22Rv1 (cell line): Measurements from ENCODE around the gene YES1.
A peak's percentile ranks its signal among the peaks of the same experiment; 100 is the strongest.

Experiments
- H3K27ac ChIP-seq: fragments of 450-650 bp; 2 replicates; pipeline ENCODE4 v1.5.1; 2017
- CTCF ChIP-seq: fragments of 450-650 bp; IDR thresholded peaks from 2 replicates; pipeline ENCODE4 v1.5.1; 2017; ENCODE audit warnings: mild to moderate bottlenecking
- ZFX ChIP-seq: fragments of 450-650 bp; IDR thresholded peaks from 2 replicates; pipeline ENCODE4 v1.6.1; 2017; ENCODE audit warnings: antibody characterized with exemption, borderline replicate concordance

Gene YES1

DNA sequence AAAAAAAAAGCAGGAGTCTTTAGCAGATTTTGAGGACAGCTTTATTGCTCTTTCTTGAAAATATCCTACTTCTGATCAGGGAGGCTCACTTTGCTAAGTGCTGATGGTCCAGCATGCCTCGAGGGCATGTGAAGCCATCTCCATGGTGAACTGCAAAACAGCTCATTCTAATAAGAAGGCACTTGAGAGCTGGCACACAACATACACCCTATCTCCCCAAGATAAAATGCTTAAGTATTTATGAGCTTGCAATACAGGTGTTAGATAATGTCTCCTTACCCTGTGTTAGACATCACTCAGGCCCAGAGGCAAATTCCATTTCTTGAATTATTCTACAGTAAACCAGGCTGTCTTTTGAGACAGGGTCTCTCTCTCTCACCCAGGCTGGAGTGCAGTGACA, 102.3 kb downstream of the YES1 start:
- no peak overlapping the region for H3K27ac ChIP-seq
- TF ChIP-seq ZFX = no peak
- no peak for TF ChIP-seq CTCF

DNA sequence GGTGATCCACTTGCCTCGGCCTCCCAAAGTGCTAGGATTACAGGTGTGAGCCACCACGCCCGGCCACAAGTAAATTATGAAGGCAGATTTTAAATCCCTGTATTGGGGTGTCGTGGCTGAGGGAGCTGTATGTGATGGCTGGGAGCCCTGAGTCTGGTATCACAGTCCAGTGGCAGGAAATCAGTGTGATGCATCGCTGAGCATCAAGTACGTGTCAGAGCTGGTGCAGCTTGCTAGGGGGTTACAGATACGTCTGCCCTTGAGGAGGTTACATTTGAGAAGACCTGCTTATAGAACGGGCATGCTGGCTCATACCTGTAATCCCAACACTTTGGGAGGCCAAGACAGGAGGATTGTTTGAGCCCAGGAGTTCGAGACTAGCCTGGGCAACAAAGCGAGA, 103.9 kb downstream of the YES1 start:
- no peak overlapping the region for H3K27ac ChIP-seq
- TF ChIP-seq CTCF = no peak
- no peak for TF ChIP-seq ZFX

DNA sequence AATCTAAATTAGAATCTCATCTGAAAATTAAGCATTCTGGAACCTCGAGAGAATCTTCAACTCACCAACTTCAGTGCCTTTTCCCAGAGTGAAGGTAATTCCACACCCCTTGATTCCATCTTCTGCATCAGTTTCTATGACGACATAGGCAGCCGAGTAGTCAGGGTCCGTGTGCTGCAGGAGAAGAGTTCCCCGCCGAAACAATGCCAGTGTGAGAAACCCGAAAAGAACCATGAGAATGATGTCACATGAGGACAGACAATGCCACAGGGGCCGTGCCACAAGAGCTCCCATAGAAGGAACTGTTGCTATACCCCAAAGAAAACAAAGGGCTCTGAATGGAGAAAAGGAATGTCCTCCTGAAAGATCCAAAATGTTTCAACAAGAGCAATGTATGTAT, 105.6 kb downstream of the YES1 start:
- no peak overlapping the region for H3K27ac ChIP-seq
- no peak for TF ChIP-seq CTCF
- TF ChIP-seq ZFX = no peak

DNA sequence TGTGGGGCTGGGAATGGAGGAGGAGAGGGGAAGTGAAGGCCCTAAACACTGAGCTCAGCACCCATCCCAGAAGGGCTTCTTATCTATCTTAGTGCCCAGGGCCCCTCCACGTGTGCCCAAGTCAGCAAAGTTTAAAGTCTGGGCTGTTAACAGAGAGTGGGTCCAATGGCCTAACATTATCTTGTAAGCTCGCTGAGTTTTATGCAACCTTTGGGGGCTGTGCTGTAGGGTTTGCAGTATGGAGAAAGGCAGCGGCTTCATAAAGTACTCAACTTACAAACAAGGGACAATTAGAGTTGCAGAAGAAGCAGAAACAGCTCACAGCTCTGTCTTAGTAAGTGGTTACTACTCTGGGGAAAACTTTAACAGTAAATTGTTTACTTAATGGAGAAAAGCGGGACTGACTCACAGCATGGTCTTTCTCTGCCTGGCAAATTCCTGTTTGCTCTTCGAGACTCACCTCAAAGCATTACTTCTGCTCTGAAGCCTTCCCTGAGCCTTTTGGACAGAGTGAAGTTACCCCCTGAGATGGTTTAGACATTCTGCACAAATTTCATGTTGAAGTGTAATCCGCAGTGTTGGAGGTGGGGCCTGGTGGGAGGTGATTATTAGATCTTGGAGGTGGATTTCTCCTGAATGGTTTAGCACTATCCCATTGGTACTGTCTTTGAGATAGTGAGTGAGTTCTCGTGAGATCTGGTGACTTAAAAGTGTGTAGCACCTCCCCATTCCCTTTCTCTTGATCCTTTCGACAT, 108.7 kb downstream of the YES1 start:
- 0 out of 2 replicates have a peak overlapping the region, but pooled peaks have one; percentile 5 for H3K27ac ChIP-seq

DNA sequence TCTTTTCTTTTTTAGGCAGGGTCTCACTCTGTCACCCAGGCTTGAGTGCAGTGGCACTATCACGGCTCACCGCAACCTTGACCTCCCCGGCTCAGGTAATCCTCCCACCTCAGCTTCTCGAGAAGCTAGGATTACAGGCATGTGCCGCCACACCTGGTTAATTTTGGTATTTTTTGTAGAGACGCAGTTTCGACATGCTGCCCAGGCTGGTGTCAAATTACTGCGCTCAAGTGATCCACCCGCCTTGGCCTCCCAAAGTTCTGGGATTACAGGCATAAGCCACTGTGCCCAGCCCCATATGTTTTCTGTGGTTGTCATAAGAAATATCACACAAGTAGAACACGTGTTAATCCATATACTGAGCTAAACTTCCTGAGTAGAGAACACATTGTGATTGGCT, 114.2 kb downstream of the YES1 start:
- H3K27ac ChIP-seq = 0 out of 2 replicates have a peak overlapping the region, but pooled peaks have one; percentile 1
- TF ChIP-seq ZFX = no peak
- peak; percentile 17; the same call in 1 of the 2 replicates for TF ChIP-seq CTCF

More for the DNA sequence above, 108.7 kb downstream of the YES1 start:
- TF ChIP-seq CTCF = no peak
- no peak for TF ChIP-seq ZFX

DNA sequence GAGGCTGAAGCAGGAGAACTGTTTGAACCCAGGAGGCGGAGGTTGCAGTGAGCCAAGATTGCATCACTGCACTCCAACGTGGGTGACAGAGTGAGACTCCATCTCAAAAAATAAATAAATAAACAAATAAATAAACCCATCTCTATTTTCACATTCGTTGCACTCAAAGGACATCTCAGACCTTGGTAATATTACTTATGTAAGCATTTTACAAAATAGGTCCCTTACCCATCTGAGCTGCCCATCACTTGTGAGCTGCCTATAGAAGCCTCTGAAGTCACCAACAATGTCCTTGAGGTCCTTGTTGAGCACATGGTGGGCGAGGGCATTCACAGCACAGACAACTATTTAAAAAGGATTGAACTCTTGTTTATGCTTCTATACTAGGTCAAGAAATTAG, 115.0 kb downstream of the YES1 start:
- H3K27ac ChIP-seq = no peak overlapping the region
- TF ChIP-seq ZFX = no peak
- no peak for TF ChIP-seq CTCF

GRCh38 chr18:693466-694187, 118.4 kb downstream of the YES1 start:
- no peak for TF ChIP-seq ZFX
- no peak overlapping the region for H3K27ac ChIP-seq
